K562 (cell line): ENCODE results near the gene RNF4. TPM values are rescaled to one million over a fixed set of nuclear protein-coding genes. Genes with fewer than 3 reads are reported as not detected.

Experiments
- ATAC-seq: fragments of 200-7000 bp; cut with Tn5 transposase; 3 replicates; pipeline ENCODE4 v1.9.1; 2020; ENCODE audit warnings: moderate library complexity
- BruUV-seq: library from RNA; stranded (reverse); fragments of 400-500 nt; replicated peaks from 2 replicates; lab custom pipeline; 2021; lab: Mats Ljungman, UMichigan
- CTCF ChIA-PET: fragments of 300-600 bp; formaldehyde crosslinking; extraction: SDS; loops from one replicate; lab custom pipeline; 2021; ENCODE audit warnings: low intra/inter-chr PET ratio; lab: Yijun Ruan, JAX
- POLR2A ChIA-PET: fragments of 300-600, 350-650 bp; sonication (Branson Sonifier 250); formaldehyde crosslinking; extraction: SDS; loops from one replicate; lab custom pipeline; 2021; ENCODE audit warnings: antibody characterized with exemption, inconsistent platforms; lab: Yijun Ruan, JAX
- DNase-seq, 4 experiments: peaks; one replicate each; pipeline versions ENCODE4 v3.0.0 to v3.0.0-alpha.2; 2011 to 2018; ENCODE audit warnings: low spot score in 3 of 4, mixed read lengths in 3 of 4; ENCODE audit errors: extremely low read depth in 1 of 4
- FAIRE-seq: peaks from 2 replicates; lab custom pipeline; 2011; peaks lifted over from hg19 to GRCh38; lab: Jason Lieb, UNC
- H2AFZ ChIP-seq: 2 replicates; pipeline ENCODE4 v1.6.0; 2011; ENCODE audit warnings: low read depth, low read length, control low read depth, inconsistent platforms
- H3K27ac ChIP-seq: fragments of 200-600 bp; 3 replicates; pipeline ENCODE4 v1.8.0; 2011; ENCODE audit warnings: low read depth, mild to moderate bottlenecking, control low read depth, inconsistent platforms, low read length, moderate library complexity, mixed read lengths; ENCODE audit errors: extremely low read depth
- H3K27me3 ChIP-seq, 2 experiments: fragments of 300-600 bp in 1 of 2; 2 replicates in 1 of 2; 3 replicates in 1 of 2; pipeline versions ENCODE4 v1.6.0 to v1.8.0; 2011; ENCODE audit warnings: inconsistent platforms in 2 of 2, low read length in 2 of 2, mild to moderate bottlenecking in 1 of 2, mixed read lengths in 1 of 2, moderate library complexity in 1 of 2; ENCODE audit not compliant: control insufficient read depth in 2 of 2, insufficient read depth in 2 of 2
- H3K36me3 ChIP-seq: fragments of 300-600 bp; 3 replicates; pipeline ENCODE4 v1.8.0; 2011; ENCODE audit warnings: mild to moderate bottlenecking, low read length, inconsistent platforms; ENCODE audit not compliant: control insufficient read depth, insufficient read depth
- H3K4me1 ChIP-seq, 2 experiments: fragments of 200-600 bp in 1 of 2; replicated peaks in 1 of 2; 2 replicates in 1 of 2; 3 replicates in 1 of 2; pipeline versions ENCODE4 v1.5.1 to v1.8.0; 2011; ENCODE audit warnings: inconsistent platforms in 2 of 2, low read length in 2 of 2, mild to moderate bottlenecking in 1 of 2, mixed read lengths in 1 of 2, moderate library complexity in 1 of 2; ENCODE audit not compliant: control insufficient read depth in 2 of 2, insufficient read depth in 2 of 2
- H3K4me2 ChIP-seq: 2 replicates; pipeline ENCODE4 v1.6.1; 2011; ENCODE audit warnings: low read length, control low read depth, inconsistent platforms, mixed read lengths; ENCODE audit not compliant: insufficient read depth
- H3K4me3 ChIP-seq: fragments of 200-600 bp; sonication (generic), shearing (Covaris generic); 2 replicates; pipeline ENCODE4 v1.5.1; 2016; ENCODE audit warnings: control low read depth, inconsistent platforms
- H3K79me2 ChIP-seq: fragments of 200-600 bp; 3 replicates; pipeline ENCODE4 v1.8.0; 2011; ENCODE audit warnings: low read length, inconsistent platforms; ENCODE audit not compliant: control insufficient read depth, insufficient read depth
- H3K9ac ChIP-seq, 2 experiments: 2 replicates each; pipeline versions ENCODE4 v1.6.0 to v1.6.1; 2011; ENCODE audit warnings: low read depth in 2 of 2, low read length in 2 of 2, control low read depth in 1 of 2, inconsistent platforms in 1 of 2, mild to moderate bottlenecking in 1 of 2, mixed read lengths in 1 of 2; ENCODE audit not compliant: insufficient read depth in 1 of 2
- H3K9me1 ChIP-seq: one replicate; pipeline ENCODE4 v1.6.0; 2011; ENCODE audit warnings: inconsistent platforms, mild to moderate bottlenecking, low read length, moderate library complexity; ENCODE audit not compliant: control insufficient read depth, insufficient read depth
- H3K9me3 ChIP-seq: replicated peaks from 2 replicates; pipeline ENCODE4 v1.5.1; 2011; ENCODE audit warnings: low read depth, low read length, inconsistent platforms; ENCODE audit not compliant: control insufficient read depth, insufficient read depth
- H4K20me1 ChIP-seq: replicated peaks from 2 replicates; pipeline ENCODE4 v1.6.1; 2011; ENCODE audit warnings: low read length, inconsistent platforms, mixed read lengths; ENCODE audit not compliant: control insufficient read depth, insufficient read depth
- E2F3 ChIP-seq: fragments of 250-450 bp; sonication (Bioruptor Pico); IDR thresholded peaks from 2 replicates; pipeline ENCODE4 v1.4.0; 2020; ENCODE audit warnings: mild to moderate bottlenecking
- ESRRA ChIP-seq: fragments of 450-650 bp; IDR thresholded peaks from 2 replicates; pipeline ENCODE4 v1.6.1; 2014; ENCODE audit warnings: low read depth, mild to moderate bottlenecking, moderate library complexity, borderline replicate concordance
- HDAC2 ChIP-seq: fragments of 450-650 bp; IDR thresholded peaks from 2 replicates; pipeline ENCODE4 v1.6.1; 2016; ENCODE audit warnings: mild to moderate bottlenecking
- HOXB6 ChIP-seq: fragments of 250-450 bp; sonication (Bioruptor Pico); IDR thresholded peaks from 2 replicates; pipeline ENCODE4 v1.5.1; 2022; ENCODE audit warnings: mild to moderate bottlenecking, borderline replicate concordance
- NONO ChIP-seq, 2 experiments: fragments of 200-400 bp in 1 of 2; fragments of 450-650 bp in 1 of 2; formaldehyde crosslinking in 1 of 2; IDR thresholded peaks; 2 replicates each; pipeline ENCODE4 v1.6.1; 2017; ENCODE audit warnings: low read depth in 2 of 2, mild to moderate bottlenecking in 2 of 2, moderate library complexity in 2 of 2, low read length in 1 of 2
- SOX6 ChIP-seq: fragments of 450-650 bp; IDR thresholded peaks from 2 replicates; pipeline ENCODE4 v1.6.1; 2014; ENCODE audit warnings: mild to moderate bottlenecking
- TCF3 ChIP-seq: sonication (generic); formaldehyde crosslinking; IDR thresholded peaks from 2 replicates; pipeline ENCODE4 v1.4.0; 2020; ENCODE audit warnings: mild to moderate bottlenecking, missing genetic modification reagents
- ZBTB1 ChIP-seq: sonication (generic); formaldehyde crosslinking; IDR thresholded peaks from 2 replicates; pipeline ENCODE4 v1.8.1; 2023; ENCODE audit warnings: missing genetic modification reagents, low read depth, mild to moderate bottlenecking, borderline replicate concordance
- ZNF217 ChIP-seq: sonication (generic); formaldehyde crosslinking; IDR thresholded peaks from 2 replicates; pipeline ENCODE4 v1.8.0; 2022; ENCODE audit warnings: mild to moderate bottlenecking, missing genetic modification reagents
- ZNF707 ChIP-seq: fragments of 250-450 bp; sonication (Bioruptor Pico); conservative IDR thresholded peaks from 2 replicates; pipeline ENCODE4 v1.8.0; 2022; ENCODE audit warnings: inconsistent platforms, mild to moderate bottlenecking, moderate library complexity
- ZNF766 ChIP-seq: fragments of 200-800 bp; sonication (Bioruptor generic); conservative IDR thresholded peaks from 2 replicates; pipeline ENCODE4 v1.6.1; 2016; ENCODE audit warnings: missing genetic modification characterization, missing compliant biosample characterization
- whole genome bisulfite sequencing: fragments of 100-300 bp; shearing (Covaris generic); methylation state at CpG from one replicate; pipeline ENCODE4 v1.1.6; 2016; ENCODE audit warnings: low coverage, mixed read lengths; ENCODE audit not compliant: insufficient coverage; ENCODE audit errors: missing lambda C conversion rate; 5-methylcytosine and 5-hydroxymethylcytosine counted together
- in situ Hi-C: fragments of 300-500 bp; cut with MboI; formaldehyde crosslinking; loops from 4 replicates; pipeline ENCODE4 v1.15.0; 2018; ENCODE audit warnings: inconsistent platforms, mixed read lengths
- intact Hi-C: fragments of 100-400 bp; cut with micrococcal nuclease; formaldehyde crosslinking; loops from 2 replicates; pipeline ENCODE4 v1.14.2; 2022
- polyA plus RNA-seq, 8 experiments: library from polyadenylated mRNA; depleted of rRNA in 4 of 8; stranded (reverse) in 5 of 8; unstranded in 3 of 8; fragments of >200 nt; fragmentation: Nextera tagmentation in 2 of 8; fragmentation: Illumina TruSeq in 1 of 8; extraction: Ambion mirVana in 2 of 8; extraction: Trizol in 1 of 8; gene quantifications; 2 replicates each; pipeline versions ENCODE4 v1.2.1 to v1.2.3, GENCODE V29; 2011 to 2014; ENCODE audit warnings: inconsistent platforms in 1 of 8, missing spikeins in 1 of 8
- total RNA-seq, 7 experiments: library from RNA; depleted of rRNA in 6 of 7; stranded (reverse); fragments of >200 nt in 6 of 7; fragmentation: Illumina TruSeq in 2 of 7; extraction: Trizol in 2 of 7; gene quantifications; 2 replicates each; pipeline versions ENCODE4 v1.2.1 to v1.2.3, GENCODE V29; 2011 to 2021; ENCODE audit warnings: low replicate concordance in 1 of 7
- TF ChIP-seq, protein P1 (sequence below): sonication (generic); formaldehyde crosslinking; IDR thresholded peaks from 2 replicates; pipeline ENCODE4 v1.8.0; 2022; ENCODE audit warnings: mild to moderate bottlenecking, missing genetic modification reagents
- TF ChIP-seq, protein P2 (sequence below): fragments of 450-650 bp; conservative IDR thresholded peaks from 2 replicates; pipeline ENCODE4 v1.6.1; 2016; ENCODE audit warnings: missing genetic modification characterization, low read depth, mild to moderate bottlenecking, control low read depth, missing compliant biosample characterization
- TF ChIP-seq, protein P3 (sequence below): fragments of 250-450 bp; sonication (Bioruptor Pico); IDR thresholded peaks from 2 replicates; pipeline ENCODE4 v1.8.0; 2021; ENCODE audit warnings: moderate library complexity, mild to moderate bottlenecking, inconsistent platforms
- TF ChIP-seq, protein P4 (sequence below): fragments of 450-650 bp; formaldehyde crosslinking; IDR thresholded peaks from 2 replicates; pipeline ENCODE4 v1.4.0; 2020; ENCODE audit warnings: mild to moderate bottlenecking

Gene RNF4
- total and polyA plus RNA-seq, 9 of the 15 experiments (the other 6 are each of a cell fraction or from before 2014, with no cell fraction given), result 19.2 to 59.3 (median 44.8) TPM

DNA sequence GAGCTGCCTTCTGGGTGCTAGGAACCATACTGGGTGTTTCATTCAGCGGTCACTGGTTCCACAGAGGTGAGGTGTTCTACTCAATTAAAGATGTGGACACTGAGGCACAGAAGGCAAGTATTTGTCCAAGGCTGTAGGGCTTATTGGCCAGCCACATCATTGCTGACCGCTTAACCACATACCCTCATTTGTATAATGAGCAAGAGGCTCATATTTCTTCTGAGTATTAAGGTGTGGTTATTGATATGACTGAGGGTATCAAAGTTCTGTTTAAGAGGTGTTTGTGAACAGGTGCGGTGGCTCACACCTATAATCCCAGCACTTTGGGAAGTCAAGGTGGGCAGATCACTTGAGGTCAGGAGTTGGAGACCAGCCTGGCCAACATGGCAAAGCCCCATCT is 14.3 kb downstream of the RNF4 start:
- no TSS peak for BruUV-seq
- Histone ChIP-seq H3K4me3 (no peak overlapping the region), H3K36me3 (peaks cover 67% of the 10 kb centered on the region; the same call in 2 of the 3 replicates), H4K20me1 (peaks cover 84% of the 10 kb centered on the region), H3K4me2 (no peak overlapping the region), H2AFZ (no peak overlapping the region), H3K27ac (no peak overlapping the region), H3K79me2 (peaks cover 100% of the 10 kb centered on the region), H3K9me3 (no peaks in the 10 kb centered on the region), H3K9me1 (peaks cover 13% of the 10 kb centered on the region), H3K4me1 (peaks cover 9 to 10% of the 10 kb centered on the region in 2 experiments; a peak in 3 of 5 replicates), H3K9ac (no peak overlapping the region), H3K27me3 (no peaks in the 10 kb centered on the region)
- 96% methylated on average over 3 of the region's 3 CpGs for WGBS
- ChIA-PET POLR2A (interaction anchor here (2.1 kb wide), 1 partner anchor 14 kb away, joined by 6 read pairs; the partner anchor contains the start of gene RNF4), CTCF (no interaction called here)
- in situ Hi-C loops (no loop called here), intact Hi-C loops (no loop called here)
- FAIRE-seq (no peak), ATAC-seq (no peak), DNase-seq (no peak)
- no peak for TF ChIP-seq TCF3 (CRISPR knock-in tag)
- TF ChIP-seq NONO (IDR thresholded peaks at IDR 0.05; ENCODE audit: low read depth in 2 of 2, low read length in 1 of 2), result no peak
- TF ChIP-seq, protein P1, sequence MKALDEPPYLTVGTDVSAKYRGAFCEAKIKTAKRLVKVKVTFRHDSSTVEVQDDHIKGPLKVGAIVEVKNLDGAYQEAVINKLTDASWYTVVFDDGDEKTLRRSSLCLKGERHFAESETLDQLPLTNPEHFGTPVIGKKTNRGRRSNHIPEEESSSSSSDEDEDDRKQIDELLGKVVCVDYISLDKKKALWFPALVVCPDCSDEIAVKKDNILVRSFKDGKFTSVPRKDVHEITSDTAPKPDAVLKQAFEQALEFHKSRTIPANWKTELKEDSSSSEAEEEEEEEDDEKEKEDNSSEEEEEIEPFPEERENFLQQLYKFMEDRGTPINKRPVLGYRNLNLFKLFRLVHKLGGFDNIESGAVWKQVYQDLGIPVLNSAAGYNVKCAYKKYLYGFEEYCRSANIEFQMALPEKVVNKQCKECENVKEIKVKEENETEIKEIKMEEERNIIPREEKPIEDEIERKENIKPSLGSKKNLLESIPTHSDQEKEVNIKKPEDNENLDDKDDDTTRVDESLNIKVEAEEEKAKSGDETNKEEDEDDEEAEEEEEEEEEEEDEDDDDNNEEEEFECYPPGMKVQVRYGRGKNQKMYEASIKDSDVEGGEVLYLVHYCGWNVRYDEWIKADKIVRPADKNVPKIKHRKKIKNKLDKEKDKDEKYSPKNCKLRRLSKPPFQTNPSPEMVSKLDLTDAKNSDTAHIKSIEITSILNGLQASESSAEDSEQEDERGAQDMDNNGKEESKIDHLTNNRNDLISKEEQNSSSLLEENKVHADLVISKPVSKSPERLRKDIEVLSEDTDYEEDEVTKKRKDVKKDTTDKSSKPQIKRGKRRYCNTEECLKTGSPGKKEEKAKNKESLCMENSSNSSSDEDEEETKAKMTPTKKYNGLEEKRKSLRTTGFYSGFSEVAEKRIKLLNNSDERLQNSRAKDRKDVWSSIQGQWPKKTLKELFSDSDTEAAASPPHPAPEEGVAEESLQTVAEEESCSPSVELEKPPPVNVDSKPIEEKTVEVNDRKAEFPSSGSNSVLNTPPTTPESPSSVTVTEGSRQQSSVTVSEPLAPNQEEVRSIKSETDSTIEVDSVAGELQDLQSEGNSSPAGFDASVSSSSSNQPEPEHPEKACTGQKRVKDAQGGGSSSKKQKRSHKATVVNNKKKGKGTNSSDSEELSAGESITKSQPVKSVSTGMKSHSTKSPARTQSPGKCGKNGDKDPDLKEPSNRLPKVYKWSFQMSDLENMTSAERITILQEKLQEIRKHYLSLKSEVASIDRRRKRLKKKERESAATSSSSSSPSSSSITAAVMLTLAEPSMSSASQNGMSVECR (CRISPR knock-in tag), result no peak
- TF ChIP-seq, protein P2, sequence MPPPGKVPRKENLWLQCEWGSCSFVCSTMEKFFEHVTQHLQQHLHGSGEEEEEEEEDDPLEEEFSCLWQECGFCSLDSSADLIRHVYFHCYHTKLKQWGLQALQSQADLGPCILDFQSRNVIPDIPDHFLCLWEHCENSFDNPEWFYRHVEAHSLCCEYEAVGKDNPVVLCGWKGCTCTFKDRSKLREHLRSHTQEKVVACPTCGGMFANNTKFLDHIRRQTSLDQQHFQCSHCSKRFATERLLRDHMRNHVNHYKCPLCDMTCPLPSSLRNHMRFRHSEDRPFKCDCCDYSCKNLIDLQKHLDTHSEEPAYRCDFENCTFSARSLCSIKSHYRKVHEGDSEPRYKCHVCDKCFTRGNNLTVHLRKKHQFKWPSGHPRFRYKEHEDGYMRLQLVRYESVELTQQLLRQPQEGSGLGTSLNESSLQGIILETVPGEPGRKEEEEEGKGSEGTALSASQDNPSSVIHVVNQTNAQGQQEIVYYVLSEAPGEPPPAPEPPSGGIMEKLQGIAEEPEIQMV (tag), result no peak
- TF ChIP-seq ZBTB1 (CRISPR knock-in tag), result no peak
- no peak for TF ChIP-seq ESRRA
- TF ChIP-seq, protein P3, sequence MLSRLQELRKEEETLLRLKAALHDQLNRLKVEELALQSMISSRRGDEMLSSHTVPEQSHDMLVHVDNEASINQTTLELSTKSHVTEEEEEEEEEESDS (CRISPR knock-in tag), result no peak
- TF ChIP-seq E2F3 (CRISPR knock-in tag), result no peak
- TF ChIP-seq, protein P4, sequence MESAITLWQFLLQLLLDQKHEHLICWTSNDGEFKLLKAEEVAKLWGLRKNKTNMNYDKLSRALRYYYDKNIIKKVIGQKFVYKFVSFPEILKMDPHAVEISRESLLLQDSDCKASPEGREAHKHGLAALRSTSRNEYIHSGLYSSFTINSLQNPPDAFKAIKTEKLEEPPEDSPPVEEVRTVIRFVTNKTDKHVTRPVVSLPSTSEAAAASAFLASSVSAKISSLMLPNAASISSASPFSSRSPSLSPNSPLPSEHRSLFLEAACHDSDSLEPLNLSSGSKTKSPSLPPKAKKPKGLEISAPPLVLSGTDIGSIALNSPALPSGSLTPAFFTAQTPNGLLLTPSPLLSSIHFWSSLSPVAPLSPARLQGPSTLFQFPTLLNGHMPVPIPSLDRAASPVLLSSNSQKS (CRISPR knock-in tag), result no peak
- TF ChIP-seq HDAC2, result no peak
- TF ChIP-seq HOXB6 (CRISPR knock-in tag), result no peak
- TF ChIP-seq ZNF217 (CRISPR knock-in tag), result no peak
- no peak for TF ChIP-seq ZNF707 (CRISPR knock-in tag)
- no peak for TF ChIP-seq ZNF766 (CRISPR knock-in tag)
- no peak for TF ChIP-seq SOX6
